Lower lobe of right lung (tissue), 2 donors: Measurements from ENCODE around the gene TRIM48. TPM values are rescaled to one million over a fixed set of nuclear protein-coding genes. Genes with fewer than 3 reads are reported as not detected.
"Not testable (repeated sequence)": the region's sequence is repeated elsewhere in the genome, so short reads cannot be mapped to it uniquely, and the experiment has no call there.

Source experiments
- ATAC-seq, 2 donors: fragments of 200-7000 bp; cut with Tn5 transposase; one replicate each; pipeline ENCODE4 v1.9.1; 2020 to 2022; ENCODE audit warnings: mild to moderate bottlenecking in 2 of 2, moderate library complexity in 2 of 2
- DNase-seq: peaks from one replicate; pipeline ENCODE4 v3.0.0-alpha.2; 2020
- H3K27ac ChIP-seq: fragments of 200-600 bp; one replicate; pipeline ENCODE4 v1.8.0; 2022
- H3K27me3 ChIP-seq: fragments of 200-600 bp; one replicate; pipeline ENCODE4 v1.8.0; 2022; ENCODE audit warnings: low read depth
- H3K36me3 ChIP-seq: fragments of 200-600 bp; one replicate; pipeline ENCODE4 v1.8.0; 2022; ENCODE audit warnings: mild to moderate bottlenecking
- H3K4me1 ChIP-seq: fragments of 200-600 bp; one replicate; pipeline ENCODE4 v1.8.0; 2022
- H3K4me3 ChIP-seq: fragments of 200-600 bp; one replicate; pipeline ENCODE4 v1.8.0; 2022; ENCODE audit warnings: mild to moderate bottlenecking
- H3K9me3 ChIP-seq: fragments of 200-600 bp; one replicate; pipeline ENCODE4 v1.8.0; 2022
- intact Hi-C: fragments of 100-400 bp; cut with DNase I; formaldehyde crosslinking; loops from one replicate; pipeline ENCODE4 v1.11.0; 2022
- long read RNA-seq: library from polyadenylated mRNA; unstranded; transcript quantifications from one replicate; pipeline ENCODE4 v2.0.0, GENCODE V29; 2021
- total RNA-seq: library from RNA; stranded (reverse); fragmentation: NEBNext Ultra II Directional; extraction: Animal tissue kit (Norgen Biotek cat#: 25700); gene quantifications from one replicate; pipeline ENCODE4 v1.2.1, GENCODE V29; 2021
- TF ChIP-seq, protein P1 (sequence below): fragments of 200-600 bp; IDR thresholded peaks from one replicate; pipeline ENCODE4 v1.8.0; 2022; ENCODE audit warnings: antibody characterized with exemption, mild to moderate bottlenecking
- donor health status: DM: no; HTN: yes; CAD: no; lungs with severe emphysema.

TRIM48 gene, protein sequence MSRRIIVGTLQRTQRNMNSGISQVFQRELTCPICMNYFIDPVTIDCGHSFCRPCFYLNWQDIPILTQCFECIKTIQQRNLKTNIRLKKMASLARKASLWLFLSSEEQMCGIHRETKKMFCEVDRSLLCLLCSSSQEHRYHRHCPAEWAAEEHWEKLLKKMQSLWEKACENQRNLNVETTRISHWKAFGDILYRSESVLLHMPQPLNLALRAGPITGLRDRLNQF
- not detected for total RNA-seq
- long read RNA-seq, result 0 reads

DNA sequence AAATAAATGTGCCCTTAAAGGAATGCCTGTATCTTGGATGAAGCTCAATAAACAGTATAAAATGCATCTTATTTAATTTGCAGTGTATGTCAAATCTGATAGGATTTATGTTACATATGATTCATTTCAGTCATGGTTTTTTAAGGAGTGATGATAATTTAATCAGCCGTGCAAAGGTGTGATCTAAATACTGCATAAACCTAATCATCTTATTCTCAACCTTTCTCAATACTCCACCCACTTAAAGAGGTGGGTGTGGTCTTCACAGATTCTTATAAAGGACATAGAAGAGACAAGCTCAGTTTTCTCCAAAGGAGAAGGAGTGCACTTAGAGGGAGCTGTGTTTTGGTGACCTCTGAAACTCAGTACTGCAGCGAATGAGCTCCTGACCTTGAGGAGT lies at the start of gene TRIM48:
Gene TRIM48 (plus strand): TSS at position 301 of the 400 bp plus-strand sequence. CDS start 113 bp downstream, outside the sequence.
- H3K36me3 ChIP-seq, H3K4me3 ChIP-seq, DNase-seq, H3K4me1 ChIP-seq, ATAC-seq, H3K9me3 ChIP-seq, H3K27me3 ChIP-seq, H3K27ac ChIP-seq, intact Hi-C loops: not testable (repeated sequence)

DNA sequence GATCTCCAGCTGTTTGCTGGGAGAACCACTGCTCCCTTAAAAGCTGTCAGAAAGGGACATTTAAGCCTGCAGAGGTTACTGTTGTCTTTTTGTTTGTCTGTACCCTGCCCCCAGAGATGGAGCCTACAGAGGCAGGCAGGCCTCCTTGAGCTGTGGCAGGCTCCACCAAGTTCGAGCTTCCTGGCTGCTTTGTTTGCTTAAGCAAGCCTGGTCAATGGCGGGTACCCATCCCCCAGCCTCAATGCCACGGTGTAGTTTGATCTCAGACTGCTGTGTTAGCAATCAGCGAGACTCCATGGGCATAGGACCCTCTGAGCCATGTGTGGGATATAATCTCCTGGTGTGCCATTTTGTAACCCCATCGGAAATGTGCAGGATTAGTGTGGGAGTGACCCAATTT lies 23.6 kb upstream of the TRIM48 start:
- H3K27me3 ChIP-seq, H3K4me1 ChIP-seq, H3K4me3 ChIP-seq, ATAC-seq, H3K36me3 ChIP-seq, H3K9me3 ChIP-seq, H3K27ac ChIP-seq, intact Hi-C loops: not testable (repeated sequence)
- peak; percentile 9 for DNase-seq

DNA sequence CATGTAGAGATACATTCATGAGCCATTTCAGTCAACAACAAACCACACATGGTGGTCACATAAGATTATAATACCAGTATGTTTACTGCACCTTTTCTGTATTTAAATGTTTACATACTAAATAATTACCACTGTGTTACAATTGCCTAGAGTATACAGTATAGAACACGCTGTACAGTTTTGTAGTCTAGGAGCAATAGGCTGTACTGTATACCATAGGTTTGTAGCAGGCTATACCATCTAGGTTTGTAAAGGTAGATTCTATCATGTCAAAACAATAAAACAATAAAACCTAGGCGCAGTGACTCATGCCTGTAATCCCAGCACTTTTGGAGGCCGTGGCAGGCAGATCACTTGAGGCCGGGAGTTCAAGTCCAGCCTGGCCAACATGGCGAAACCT lies 1.1 kb downstream of the TRIM48 start:
- Histone ChIP-seq H3K27ac (no peak overlapping the region), H3K27me3 (no peaks in the 10 kb centered on the region), H3K9me3 (no peaks in the 10 kb centered on the region), H3K4me1 (no peaks in the 10 kb centered on the region), H3K4me3 (no peak overlapping the region), H3K36me3 (no peaks in the 10 kb centered on the region)
- DNase-seq, result no peak
- TF ChIP-seq, protein P1, sequence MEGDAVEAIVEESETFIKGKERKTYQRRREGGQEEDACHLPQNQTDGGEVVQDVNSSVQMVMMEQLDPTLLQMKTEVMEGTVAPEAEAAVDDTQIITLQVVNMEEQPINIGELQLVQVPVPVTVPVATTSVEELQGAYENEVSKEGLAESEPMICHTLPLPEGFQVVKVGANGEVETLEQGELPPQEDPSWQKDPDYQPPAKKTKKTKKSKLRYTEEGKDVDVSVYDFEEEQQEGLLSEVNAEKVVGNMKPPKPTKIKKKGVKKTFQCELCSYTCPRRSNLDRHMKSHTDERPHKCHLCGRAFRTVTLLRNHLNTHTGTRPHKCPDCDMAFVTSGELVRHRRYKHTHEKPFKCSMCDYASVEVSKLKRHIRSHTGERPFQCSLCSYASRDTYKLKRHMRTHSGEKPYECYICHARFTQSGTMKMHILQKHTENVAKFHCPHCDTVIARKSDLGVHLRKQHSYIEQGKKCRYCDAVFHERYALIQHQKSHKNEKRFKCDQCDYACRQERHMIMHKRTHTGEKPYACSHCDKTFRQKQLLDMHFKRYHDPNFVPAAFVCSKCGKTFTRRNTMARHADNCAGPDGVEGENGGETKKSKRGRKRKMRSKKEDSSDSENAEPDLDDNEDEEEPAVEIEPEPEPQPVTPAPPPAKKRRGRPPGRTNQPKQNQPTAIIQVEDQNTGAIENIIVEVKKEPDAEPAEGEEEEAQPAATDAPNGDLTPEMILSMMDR, result no peak
- intact Hi-C loops, result no loop called here
- ATAC-seq, result no peak

Other genes with a start within 250 kb of the TRIM48 start
- gene OR4A16, start 81.0 kb downstream of the TRIM48 start, total RNA-seq, result not detected
- gene OR4A15, start 105.8 kb downstream of the TRIM48 start, total RNA-seq, result not detected